ENCODE data around the gene USP47.

DNA sequence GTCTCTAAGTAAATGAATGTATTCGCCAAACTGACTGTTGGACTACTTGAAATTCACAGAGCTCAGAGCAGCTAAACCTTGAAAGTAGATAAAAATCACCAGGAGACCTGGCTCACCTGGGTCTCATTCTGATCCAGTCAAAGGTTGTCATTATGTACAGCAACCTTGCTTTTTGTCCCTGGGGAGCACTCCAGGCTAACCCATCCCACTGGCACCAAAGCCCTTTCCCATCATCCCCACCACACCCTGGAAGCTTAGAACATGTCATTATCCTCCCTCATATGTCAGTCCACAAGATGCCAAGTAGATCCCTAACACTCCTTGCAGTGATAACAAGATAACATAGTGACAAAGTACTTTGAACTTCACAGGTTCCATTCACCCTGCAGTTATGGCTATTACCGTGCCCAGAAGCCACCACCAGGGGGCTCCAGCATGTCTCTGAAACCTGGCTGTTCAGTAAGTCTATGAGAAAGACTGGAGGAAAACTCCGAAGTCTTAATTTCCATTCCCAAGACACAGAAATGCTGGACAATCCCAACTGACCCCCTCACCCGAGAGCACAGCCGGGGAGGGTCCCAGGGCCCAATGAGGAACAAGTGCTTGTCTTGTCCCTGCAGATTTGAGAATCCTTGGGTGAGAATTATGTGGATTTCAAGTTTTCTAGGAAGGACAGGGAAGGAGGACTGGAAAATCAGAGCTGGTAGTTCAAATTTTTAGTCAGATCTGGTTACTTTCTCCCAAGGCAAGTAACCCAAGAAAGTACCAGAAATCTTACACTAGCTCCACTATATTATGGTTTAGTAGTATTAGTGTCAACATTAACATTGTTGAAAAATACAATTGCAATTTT lies 43.0 kb upstream of the USP47 start:
- TF ChIP-seq ARNT (IDR thresholded peaks at IDR 0.05) = no peak
- no peak for TF ChIP-seq BHLHE40 (IDR thresholded peaks at IDR 0.05; ENCODE audit: borderline replicate concordance)
- no peak for TF ChIP-seq FOXK2 (IDR thresholded peaks at IDR 0.05)
- no peak for TF ChIP-seq SUZ12 (IDR thresholded peaks at IDR 0.05)
- TF ChIP-seq ELF4 (IDR thresholded peaks at IDR 0.05) = no peak
- TF ChIP-seq FOXM1 (IDR thresholded peaks at IDR 0.05; ENCODE audit: borderline replicate concordance) = no peak
- no peak for TF ChIP-seq FOXA1 (IDR thresholded peaks at IDR 0.05)
- no peak for TF ChIP-seq NFRKB (IDR thresholded peaks at IDR 0.05)
